B cell (primary cell): ENCODE results near the gene ETFB. TPM values are rescaled to one million over a fixed set of nuclear protein-coding genes. Genes with fewer than 3 reads are reported as not detected.

Source experiments
- ATAC-seq: fragments of 200-7000 bp; cut with Tn5 transposase; one replicate; pipeline ENCODE4 v1.10.0; 2021; ENCODE audit warnings: low read depth, mild to moderate bottlenecking, moderate number of reproducible peaks, moderate library complexity
- CTCF ChIA-PET: fragments of 350-600 bp; sonication (Branson Sonifier 250); formaldehyde crosslinking; loops from one replicate; lab custom pipeline; 2021; ENCODE audit warnings: antibody characterized with exemption, inconsistent platforms; lab: Charles Lee
- POLR2A ChIA-PET: fragments of 350-600 bp; sonication (Branson Sonifier 250); formaldehyde crosslinking; loops from one replicate; lab custom pipeline; 2021; ENCODE audit warnings: antibody characterized with exemption; lab: Charles Lee
- DNase-seq: peaks from one replicate; pipeline ENCODE4 v3.0.0; 2013
- H2AFZ ChIP-seq: 2 replicates; pipeline ENCODE4 v1.6.1; 2012; ENCODE audit warnings: mild to moderate bottlenecking, low read depth, low read length; ENCODE audit not compliant: insufficient read depth, poor library complexity, severe bottlenecking
- H3K27ac ChIP-seq, 2 donors: 1 replicate in 1 of 2; 2 replicates in 1 of 2; pipeline ENCODE4 v1.5.1; 2012 to 2013; ENCODE audit warnings: low read length in 2 of 2, mild to moderate bottlenecking in 2 of 2, moderate library complexity in 1 of 2
- H3K27me3 ChIP-seq, 4 experiments: fragments of 200-600 bp in 1 of 4; sonication (generic) in 1 of 4; replicated peaks in 1 of 4; 1 replicate in 2 of 4; 2 replicates in 2 of 4; pipeline versions ENCODE4 v1.6.1 to v1.7.0; 2013 to 2016; ENCODE audit warnings: low read length in 3 of 4, mild to moderate bottlenecking in 2 of 4, mixed read lengths in 1 of 4, moderate library complexity in 1 of 4; ENCODE audit not compliant: insufficient read depth in 4 of 4, control insufficient read depth in 3 of 4; ENCODE audit errors: control extremely low read depth in 1 of 4
- H3K36me3 ChIP-seq, 2 experiments: replicated peaks in 1 of 2; 1 replicate in 1 of 2; 2 replicates in 1 of 2; pipeline versions ENCODE4 v1.6.1 to v1.7.1; 2013; ENCODE audit warnings: low read length in 1 of 2; ENCODE audit not compliant: insufficient read depth in 2 of 2, control insufficient read depth in 1 of 2; ENCODE audit errors: control extremely low read depth in 1 of 2, extremely low read depth in 1 of 2
- H3K4me1 ChIP-seq, 2 donors: fragments of 200-600 bp in 1 of 2; sonication (generic) in 1 of 2; 1 replicate in 1 of 2; 2 replicates in 1 of 2; pipeline versions ENCODE4 v1.5.1 to v1.6.1; 2013 to 2017; ENCODE audit warnings: low read length in 2 of 2; ENCODE audit not compliant: control insufficient read depth in 2 of 2, insufficient read depth in 2 of 2
- H3K4me2 ChIP-seq: replicated peaks from 2 replicates; pipeline ENCODE3; 2012; ENCODE audit warnings: mild to moderate bottlenecking, low read depth, low read length; ENCODE audit not compliant: poor library complexity, severe bottlenecking
- H3K4me3 ChIP-seq, 5 experiments: fragments of 200-600 bp in 1 of 5; sonication (generic) in 1 of 5; 1 replicate in 3 of 5; 2 replicates in 2 of 5; pipeline versions ENCODE4 v1.5.1 to v1.7.0; 2011 to 2016; ENCODE audit warnings: low read length in 4 of 5, mild to moderate bottlenecking in 4 of 5, low read depth in 2 of 5, control low read depth in 1 of 5, moderate library complexity in 1 of 5; ENCODE audit not compliant: insufficient read depth in 1 of 5; ENCODE audit errors: control extremely low read depth in 1 of 5, extremely low read depth in 1 of 5
- H3K79me2 ChIP-seq: fragments of 200-600 bp; sonication (generic); one replicate; pipeline ENCODE4 v1.6.0; 2016; ENCODE audit warnings: low read length; ENCODE audit not compliant: control insufficient read depth, insufficient read depth
- H3K9ac ChIP-seq: fragments of 200-600 bp; sonication (generic); 2 replicates; pipeline ENCODE4 v1.6.1; 2017; ENCODE audit warnings: mild to moderate bottlenecking, low read length, moderate library complexity
- H3K9me3 ChIP-seq, 3 donors: one replicate each; pipeline versions ENCODE4 v1.6.1 to v1.7.1; 2013; ENCODE audit warnings: low read length in 2 of 3; ENCODE audit not compliant: control insufficient read depth in 2 of 3, insufficient read depth in 1 of 3; ENCODE audit errors: control extremely low read depth in 1 of 3
- H4K20me1 ChIP-seq: 2 replicates; pipeline ENCODE4 v1.6.0; 2012; ENCODE audit warnings: mild to moderate bottlenecking, low read length; ENCODE audit not compliant: insufficient read depth, control insufficient read depth, poor library complexity, severe bottlenecking
- H3K27ac Mint-ChIP-seq: one replicate; pipeline ENCODE4 v1.8.0; 2021; ENCODE audit warnings: mixed read lengths
- H3K27me3 Mint-ChIP-seq: one replicate; pipeline ENCODE4 v1.8.0; 2021; ENCODE audit warnings: mixed read lengths
- H3K4me1 Mint-ChIP-seq: one replicate; pipeline ENCODE4 v1.8.0; 2021; ENCODE audit warnings: mixed read lengths
- H3K4me3 Mint-ChIP-seq: one replicate; pipeline ENCODE4 v1.8.0; 2021; ENCODE audit warnings: mixed read lengths
- H3K9me3 Mint-ChIP-seq: one replicate; pipeline ENCODE4 v1.8.0; 2022; ENCODE audit warnings: mixed read lengths; ENCODE audit not compliant: insufficient read depth
- EZH2 ChIP-seq: IDR thresholded peaks from 2 replicates; pipeline ENCODE4 v1.6.1; 2012; ENCODE audit warnings: borderline replicate concordance, low read depth, mild to moderate bottlenecking, moderate library complexity, low read length; ENCODE audit not compliant: insufficient read depth, poor library complexity, severe bottlenecking
- WGBS: methylation state at CpG from one replicate; pipeline ENCODE4 v1.1.5; 2013; ENCODE audit warnings: missing lambda C conversion rate; ENCODE audit not compliant: insufficient coverage; 5-methylcytosine and 5-hydroxymethylcytosine counted together
- intact Hi-C: fragments of 100-400 bp; cut with micrococcal nuclease; formaldehyde crosslinking; loops from one replicate; pipeline ENCODE4 v1.10.0; 2022
- polyA plus RNA-seq: library from polyadenylated mRNA; depleted of rRNA; stranded (reverse); fragments of >200 nt; gene quantifications from 2 replicates; pipeline ENCODE4 v1.2.3, GENCODE V29; 2012
- total RNA-seq, 2 donors: library from RNA; stranded (reverse); fragments of 120-200 nt in 1 of 2; gene quantifications; 1 replicate in 1 of 2; 2 replicates in 1 of 2; pipeline versions ENCODE4 v1.2.3 to v1.2.4, GENCODE V29; 2013 to 2022
- TF ChIP-seq, protein P1 (sequence below): fragments of 200-600 bp; IDR thresholded peaks from one replicate; pipeline ENCODE4 v1.8.0; 2022; ENCODE audit warnings: antibody characterized with exemption, mild to moderate bottlenecking

The ETFB gene
- total and polyA plus RNA-seq, 2 donors (not counting 1 experiment from before 2014, with no cell fraction given), result 33.3 to 76.5 TPM

DNA sequence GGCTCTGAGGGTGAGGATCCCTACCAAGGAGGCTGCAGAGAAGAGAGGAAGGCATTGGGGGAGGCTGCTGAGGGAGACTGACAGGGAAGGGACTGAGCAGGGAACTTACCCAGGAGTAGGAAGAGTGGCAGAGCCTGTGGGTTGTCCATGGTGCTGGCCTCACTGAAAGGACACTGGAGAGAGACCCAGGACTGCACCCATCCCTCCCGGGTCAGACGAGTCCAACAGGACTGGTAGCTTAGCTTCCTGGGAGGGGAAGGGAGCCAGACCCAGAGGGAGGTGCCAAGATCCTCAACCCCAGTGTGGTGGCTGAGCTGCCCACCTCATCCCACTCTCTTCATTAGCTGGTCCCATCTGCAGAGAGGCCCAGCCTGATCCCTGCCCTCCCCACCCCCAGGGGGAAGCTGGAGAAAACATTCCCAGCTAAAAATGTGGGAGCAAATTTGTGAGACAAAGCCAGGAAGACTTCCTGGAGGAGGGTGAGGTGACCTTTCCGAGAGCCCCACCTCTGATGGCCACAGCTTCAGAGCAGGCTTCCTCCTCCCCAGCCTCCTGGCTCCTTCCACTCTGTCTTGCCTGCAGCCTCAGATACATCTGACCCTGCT lies 24.1 kb downstream of the ETFB start, which contains the start of gene VSIG10L:
VSIG10L (minus strand) TSS at position 164 of the 605 bp plus-strand sequence; CDS start at position 149, 15 bp downstream.
- Histone ChIP-seq H3K79me2 (no peaks in the 10 kb centered on the region), H3K9ac (no peak within 1 kb of the TSS), H3K4me3 (no peak within 1 kb of the TSS), H3K4me1 (peaks cover 43 to 71% of the 10 kb centered on the region in 2 donors), H2AFZ (no peak within 1 kb of the TSS), H3K36me3 (peaks cover 0 to 15% of the 10 kb centered on the region in 2 experiments), H4K20me1 (no peaks in the 10 kb centered on the region), H3K4me2 (peak within 1 kb of the TSS; percentile 2), H3K27ac (peak within 1 kb of the TSS in 1 of 2 donors; percentile 63), H3K9me3 (no peaks in the 10 kb centered on the region), H3K27me3 (no peaks in the 10 kb centered on the region)
- Mint-ChIP-seq H3K9me3 (no peaks in the 10 kb centered on the region), H3K27me3 (no peaks in the 10 kb centered on the region), H3K27ac (peak within 1 kb of the TSS; percentile 78), H3K4me3 (peak within 1 kb of the TSS; percentile 78), H3K4me1 (peaks cover 56% of the 10 kb centered on the region)
- CTCF ChIA-PET, result interaction anchor here (1.4 to 7.0 kb wide), 8 partner anchors 24 to 317 kb away, joined by 3 to 70 read pairs (median 22); partner anchors contain the start of genes ETFB and SIGLEC10
- intact Hi-C loops, result no loop called here
- POLR2A ChIA-PET, result interaction anchor here (1.1 to 1.8 kb wide), 2 partner anchors 24 to 26 kb away, joined by 5 read pairs; partner anchors contain the start of gene ETFB
- TF ChIP-seq, protein P1, sequence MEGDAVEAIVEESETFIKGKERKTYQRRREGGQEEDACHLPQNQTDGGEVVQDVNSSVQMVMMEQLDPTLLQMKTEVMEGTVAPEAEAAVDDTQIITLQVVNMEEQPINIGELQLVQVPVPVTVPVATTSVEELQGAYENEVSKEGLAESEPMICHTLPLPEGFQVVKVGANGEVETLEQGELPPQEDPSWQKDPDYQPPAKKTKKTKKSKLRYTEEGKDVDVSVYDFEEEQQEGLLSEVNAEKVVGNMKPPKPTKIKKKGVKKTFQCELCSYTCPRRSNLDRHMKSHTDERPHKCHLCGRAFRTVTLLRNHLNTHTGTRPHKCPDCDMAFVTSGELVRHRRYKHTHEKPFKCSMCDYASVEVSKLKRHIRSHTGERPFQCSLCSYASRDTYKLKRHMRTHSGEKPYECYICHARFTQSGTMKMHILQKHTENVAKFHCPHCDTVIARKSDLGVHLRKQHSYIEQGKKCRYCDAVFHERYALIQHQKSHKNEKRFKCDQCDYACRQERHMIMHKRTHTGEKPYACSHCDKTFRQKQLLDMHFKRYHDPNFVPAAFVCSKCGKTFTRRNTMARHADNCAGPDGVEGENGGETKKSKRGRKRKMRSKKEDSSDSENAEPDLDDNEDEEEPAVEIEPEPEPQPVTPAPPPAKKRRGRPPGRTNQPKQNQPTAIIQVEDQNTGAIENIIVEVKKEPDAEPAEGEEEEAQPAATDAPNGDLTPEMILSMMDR, result no peak
- TF ChIP-seq EZH2, result no peak
- ATAC-seq (no peak), DNase-seq (peak; percentile 29)
- WGBS, result 65% methylated on average over 3 of the region's 3 CpGs

DNA sequence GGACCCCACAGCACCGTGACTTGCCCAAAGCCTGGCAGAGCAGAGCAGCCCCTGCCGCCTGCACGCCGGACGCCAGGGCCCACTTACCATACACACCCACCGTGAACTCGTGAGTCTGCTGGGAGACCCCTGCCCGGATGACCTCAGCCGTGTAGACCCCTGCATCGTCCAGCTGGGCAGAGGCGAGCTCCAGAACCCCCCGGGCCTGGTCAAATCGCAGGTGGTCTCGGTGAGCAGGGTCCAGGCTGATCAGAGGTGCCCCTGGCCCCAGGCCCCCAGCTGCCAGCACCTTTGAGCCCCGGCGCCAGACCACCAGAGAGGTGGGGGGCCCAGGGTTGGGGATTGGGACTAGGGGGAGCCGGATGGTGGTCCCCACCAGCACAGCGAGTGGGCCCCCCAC lies 25.1 kb downstream of the ETFB start:
- H3K4me1 Mint-ChIP-seq, result peaks cover 54% of the 10 kb centered on the region
- ATAC-seq (no peak), DNase-seq (no peak)
- peak overlapping the region; percentile 72 for H3K27ac Mint-ChIP-seq
- Histone ChIP-seq H3K79me2 (no peaks in the 10 kb centered on the region), H2AFZ (no peak overlapping the region), H3K4me1 (peaks cover 43 to 65% of the 10 kb centered on the region in 2 donors), H3K27me3 (no peaks in the 10 kb centered on the region), H3K4me3 (no peak overlapping the region), H3K36me3 (peaks cover 0 to 5% of the 10 kb centered on the region in 2 experiments), H3K4me2 (no peak overlapping the region), H3K9ac (no peak overlapping the region), H3K27ac (peak overlapping the region in 1 of 2 donors; percentile 63), H3K9me3 (no peaks in the 10 kb centered on the region), H4K20me1 (no peaks in the 10 kb centered on the region)
- ChIA-PET CTCF (interaction anchor here (0.8 to 7.0 kb wide), 10 partner anchors 23 to 318 kb away, joined by 3 to 70 read pairs (median 22); partner anchors contain the start of gene SIGLEC10), POLR2A (interaction anchor here (1.1 to 2.0 kb wide), 2 partner anchors 25 to 54 kb away, joined by 5 to 11 read pairs; partner anchors contain the start of gene ETFB)
- no peaks in the 10 kb centered on the region for H3K27me3 Mint-ChIP-seq
- peak overlapping the region; percentile 78 for H3K4me3 Mint-ChIP-seq
- intact Hi-C loops, result no loop called here
- no peaks in the 10 kb centered on the region for H3K9me3 Mint-ChIP-seq
- 94% methylated on average over 18 of the region's 18 CpGs for WGBS
- TF ChIP-seq EZH2, result no peak
- TF ChIP-seq, protein P1, result no peak
